ENCODE results near the gene ROBO1. TPM values are rescaled to one million over a fixed set of nuclear protein-coding genes. Genes with fewer than 3 reads are reported as not detected.

Gene ROBO1
- polyA plus RNA-seq, 10 donors, result 36.1 to 76.7 (median 43.2) TPM

DNA sequence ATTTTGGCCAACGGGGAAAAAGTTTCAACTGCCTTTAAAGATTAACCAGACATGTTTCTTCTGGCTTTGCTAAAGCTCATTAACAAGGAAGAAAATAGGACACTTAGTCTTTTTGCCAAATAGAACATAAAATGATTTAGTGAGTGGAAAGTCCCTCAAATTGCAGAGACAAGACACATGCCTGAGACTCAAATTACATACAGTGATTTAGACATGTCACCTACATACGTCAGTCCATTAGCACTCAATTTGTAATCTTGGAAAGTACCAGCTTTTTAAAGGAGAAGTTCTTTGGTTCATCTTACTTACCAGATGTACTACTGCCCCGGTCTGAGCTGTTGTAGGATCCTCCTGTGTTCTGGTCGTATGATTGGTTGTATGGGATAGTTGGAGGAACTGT is 1134.2 kb downstream of the ROBO1 start:
- no peak for DNase-seq

- peak in 1 of 3 donors; percentile 10 for DNase-seq
Observed at GRCh38 chr3:78632925-78633553, 1134.8 kb downstream of the ROBO1 start.

- DNase-seq, result no peak
Observed at GRCh38 chr3:78629544-78629943, 1138.3 kb downstream of the ROBO1 start.

- DNase-seq, result no peak
Observed at GRCh38 chr3:78621061-78621716, 1146.6 kb downstream of the ROBO1 start.

- DNase-seq, result no peak
Observed at GRCh38 chr3:78614486-78614885, 1153.3 kb downstream of the ROBO1 start.

DNA sequence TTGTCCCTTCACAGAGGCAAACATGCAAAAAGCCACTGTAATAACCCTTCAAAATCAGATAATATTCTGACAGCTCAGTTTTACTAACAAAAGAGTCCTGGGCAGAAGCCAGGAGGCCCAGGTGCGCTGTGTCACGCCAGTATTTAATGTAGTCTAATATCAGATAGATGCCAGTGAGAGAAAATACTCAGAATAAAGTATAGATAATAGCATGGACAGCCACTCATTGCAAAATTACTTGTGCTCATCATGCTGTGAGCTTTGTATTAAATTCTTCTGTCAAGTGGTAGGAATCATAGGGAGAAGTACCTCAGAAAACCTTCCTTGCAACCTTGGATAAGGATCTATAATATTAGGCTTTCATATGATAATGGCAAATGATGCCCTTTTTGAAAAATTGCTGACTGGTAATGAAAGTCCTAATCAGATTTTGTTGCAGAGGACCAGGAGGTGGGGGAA is 1154.3 kb downstream of the ROBO1 start:
- no peak for DNase-seq

- DNase-seq, result no peak
Observed at GRCh38 chr3:78611278-78611677, 1156.5 kb downstream of the ROBO1 start.

DNA sequence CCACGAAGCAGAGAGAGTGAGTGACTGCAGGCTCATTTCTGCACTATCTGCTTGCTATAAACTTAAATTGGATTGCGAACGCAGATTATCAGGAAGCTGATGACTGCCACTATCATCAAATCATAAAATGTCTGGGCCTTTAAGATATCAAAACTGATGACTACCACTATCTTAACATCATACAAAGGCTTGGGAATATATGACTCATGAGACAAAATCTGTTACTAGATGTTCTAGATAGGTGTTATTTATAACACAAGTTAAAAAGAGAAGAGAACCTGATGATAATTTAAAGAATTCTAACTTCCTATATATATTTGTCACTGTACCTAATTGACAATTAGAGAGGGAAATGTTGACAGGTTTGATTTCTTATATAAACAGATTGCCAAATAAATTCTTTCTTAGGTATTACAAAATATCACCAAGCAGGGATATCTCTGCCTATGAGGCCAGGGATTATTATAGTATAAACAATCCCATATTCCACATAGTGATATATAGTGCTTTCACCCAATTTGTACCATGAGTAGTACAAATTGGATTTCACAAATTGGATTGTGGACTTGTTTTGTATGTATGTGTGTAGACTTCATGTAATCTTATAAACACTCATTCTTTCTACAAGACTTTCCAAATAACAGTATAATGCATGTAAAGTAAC is 1157.2 kb downstream of the ROBO1 start:
- no peak for DNase-seq

DNA sequence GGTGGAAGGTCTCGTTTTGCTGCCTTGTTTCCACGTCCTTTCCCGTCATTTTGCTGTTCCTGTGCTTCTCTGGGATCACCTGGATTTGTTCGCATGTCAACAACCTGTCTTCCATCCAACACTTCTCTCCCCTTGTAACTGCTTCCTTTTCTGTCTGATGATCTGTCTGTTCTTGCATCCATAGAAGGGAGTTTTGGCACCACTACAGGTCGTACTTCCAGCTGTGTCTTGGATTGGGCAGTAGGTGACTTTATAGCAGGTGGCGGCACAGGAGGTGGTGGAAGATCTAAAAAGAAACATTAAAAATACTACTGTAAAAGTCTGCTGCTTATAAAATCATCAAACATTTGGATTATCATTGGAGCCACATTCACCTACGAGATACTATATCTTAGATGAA is 1161.0 kb downstream of the ROBO1 start:
- no peak for DNase-seq

GRCh38 chr3:78605178-78605577 is 1162.6 kb downstream of the ROBO1 start:
- no peak for DNase-seq

GRCh38 chr3:78604341-78604740 is 1163.5 kb downstream of the ROBO1 start:
- peak in 1 of 3 donors; percentile 43 for DNase-seq

DNA sequence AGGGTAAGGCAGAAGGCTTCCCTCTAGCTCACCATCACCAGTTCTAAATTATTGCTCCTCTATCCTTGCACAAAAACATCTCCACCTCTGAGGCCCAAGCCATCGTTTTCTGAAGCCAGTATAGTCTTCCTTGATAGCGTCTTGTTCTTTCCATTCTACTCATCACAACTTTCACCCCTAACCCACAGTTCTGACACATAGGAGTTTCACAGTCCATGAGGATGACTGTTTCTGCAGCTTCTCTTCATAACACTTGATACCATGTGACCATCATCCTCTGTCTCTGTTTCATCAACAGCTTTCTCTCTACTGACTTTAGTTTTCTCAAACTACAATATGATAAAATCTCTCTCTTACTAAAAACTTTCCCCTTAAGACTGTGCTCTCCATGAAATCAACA is 1166.5 kb downstream of the ROBO1 start:
- no peak for DNase-seq

DNA sequence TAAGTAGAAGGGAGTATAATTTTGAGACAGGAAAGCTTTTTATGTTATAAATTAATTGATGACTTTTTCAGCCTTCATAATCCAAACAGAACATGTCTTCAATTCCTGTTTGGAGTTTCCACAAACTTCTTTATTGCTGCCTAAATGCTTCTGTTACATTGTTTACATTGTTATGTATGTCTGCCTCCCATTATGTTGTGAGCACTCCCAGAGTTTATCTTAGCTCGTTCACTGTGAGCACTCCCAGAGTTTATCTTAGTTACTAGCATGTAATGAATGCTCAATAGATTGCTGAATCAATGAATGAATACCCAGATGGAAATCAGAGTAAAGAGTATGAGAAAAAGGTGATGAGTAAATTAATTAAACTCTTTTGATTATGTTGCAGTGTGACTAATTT is 1178.0 kb downstream of the ROBO1 start:
- DNase-seq, result no peak

- no peak for DNase-seq
Observed at GRCh38 chr3:78588906-78589621, 1178.7 kb downstream of the ROBO1 start.

GRCh38 chr3:78580681-78581080 is 1187.1 kb downstream of the ROBO1 start:
- peak in 2 of 3 donors; percentile 1 to 30 for DNase-seq

- DNase-seq, result no peak
Observed at GRCh38 chr3:78571486-78571885, 1196.3 kb downstream of the ROBO1 start.

GRCh38 chr3:78570496-78570895 is 1197.3 kb downstream of the ROBO1 start:
- DNase-seq, result no peak

- DNase-seq, result peak in 1 of 3 donors; percentile 4
Observed at GRCh38 chr3:78569804-78570203, 1198.0 kb downstream of the ROBO1 start.

GRCh38 chr3:78565712-78566111 is 1202.1 kb downstream of the ROBO1 start:
- DNase-seq, result no peak

- no peak for DNase-seq
Observed at GRCh38 chr3:78562328-78562727, 1205.5 kb downstream of the ROBO1 start.
